ENCODE measurements around the gene OR56A5. TPM values are rescaled to one million over a fixed set of nuclear protein-coding genes. Genes with fewer than 3 reads are reported as not detected.
A peak's percentile ranks its signal among the peaks of the same experiment; 100 is the strongest.

OR56A5 gene
- total RNA-seq, 1 donor from 2014 or later: not detected

GRCh38 chr11:6002202-6002699 is 34.0 kb upstream of the OR56A5 start:
- H3K36me3 Mint-ChIP-seq: no peaks in the 10 kb centered on the region
- H3K9me3 Mint-ChIP-seq: peaks cover 5% of the 10 kb centered on the region
- H3K4me3 Mint-ChIP-seq: no peak overlapping the region
- no peak for TF ChIP-seq CTCF (conservative IDR thresholded peaks at IDR 0.05)
- H3K27ac Mint-ChIP-seq: no peak overlapping the region
- no peak for DNase-seq (ENCODE audit: extremely low spot score, unreplicated experiment)
- H3K4me1 Mint-ChIP-seq (ENCODE audit: unreplicated experiment): no peaks in the 10 kb centered on the region
- H3K27me3 Mint-ChIP-seq: peaks cover 14% of the 10 kb centered on the region

- no peak for TF ChIP-seq CTCF (conservative IDR thresholded peaks at IDR 0.05)
- no peak overlapping the region for H3K27ac Mint-ChIP-seq
- H3K27me3 Mint-ChIP-seq: peaks cover 16% of the 10 kb centered on the region
- H3K9me3 Mint-ChIP-seq: peaks cover 4% of the 10 kb centered on the region
- H3K36me3 Mint-ChIP-seq: no peaks in the 10 kb centered on the region
- no peak overlapping the region for H3K4me3 Mint-ChIP-seq
- no peaks in the 10 kb centered on the region for H3K4me1 Mint-ChIP-seq (ENCODE audit: unreplicated experiment)
- no peak for DNase-seq (ENCODE audit: extremely low spot score, unreplicated experiment)
These were observed 26.5 kb upstream of the OR56A5 start for GRCh38 chr11:5994791-5995190.

- no peak overlapping the region for H3K27ac Mint-ChIP-seq
- no peaks in the 10 kb centered on the region for H3K36me3 Mint-ChIP-seq
These were observed 24.4 kb upstream of the OR56A5 start for GRCh38 chr11:5992604-5993251.

GRCh38 chr11:5992150-5992549 is 23.9 kb upstream of the OR56A5 start:
- peaks cover 22% of the 10 kb centered on the region for H3K27me3 Mint-ChIP-seq
- no peak for TF ChIP-seq CTCF (conservative IDR thresholded peaks at IDR 0.05)
- no peaks in the 10 kb centered on the region for H3K9me3 Mint-ChIP-seq
- H3K36me3 Mint-ChIP-seq: no peaks in the 10 kb centered on the region
- no peaks in the 10 kb centered on the region for H3K4me1 Mint-ChIP-seq (ENCODE audit: unreplicated experiment)
- no peak for DNase-seq (ENCODE audit: extremely low spot score, unreplicated experiment)
- H3K27ac Mint-ChIP-seq: no peak overlapping the region
- H3K4me3 Mint-ChIP-seq: no peak overlapping the region

More at GRCh38 chr11:5992604-5993251, 24.4 kb upstream of the OR56A5 start:
- no peak for DNase-seq (ENCODE audit: extremely low spot score, unreplicated experiment)
- H3K4me3 Mint-ChIP-seq: no peak overlapping the region
- TF ChIP-seq CTCF (conservative IDR thresholded peaks at IDR 0.05): peak; percentile 75
- no peaks in the 10 kb centered on the region for H3K4me1 Mint-ChIP-seq (ENCODE audit: unreplicated experiment)
- H3K9me3 Mint-ChIP-seq: no peaks in the 10 kb centered on the region
- H3K27me3 Mint-ChIP-seq: peaks cover 18% of the 10 kb centered on the region

GRCh38 chr11:5989203-5989602 is 20.9 kb upstream of the OR56A5 start:
- H3K27ac Mint-ChIP-seq: no peak overlapping the region
- no peak for TF ChIP-seq CTCF (conservative IDR thresholded peaks at IDR 0.05)
- no peaks in the 10 kb centered on the region for H3K36me3 Mint-ChIP-seq
- H3K27me3 Mint-ChIP-seq: peaks cover 16% of the 10 kb centered on the region
- no peak overlapping the region for H3K4me3 Mint-ChIP-seq
- no peaks in the 10 kb centered on the region for H3K9me3 Mint-ChIP-seq
- no peaks in the 10 kb centered on the region for H3K4me1 Mint-ChIP-seq (ENCODE audit: unreplicated experiment)
- no peak for DNase-seq (ENCODE audit: extremely low spot score, unreplicated experiment)

All from type B pancreatic cell (in vitro differentiated cells).